GM12865 (cell line): ENCODE measurements around the gene TMEM131.

Source experiments
- DNase-seq: peaks from one replicate; pipeline ENCODE4 v3.0.0; 2010; ENCODE audit warnings: low read depth
- H3K4me3 ChIP-seq: 2 replicates; pipeline ENCODE4 v1.5.1; 2011; ENCODE audit warnings: mild to moderate bottlenecking, low read depth, low read length, control low read depth
- TF ChIP-seq, protein P1 (sequence below): IDR thresholded peaks from 2 replicates; pipeline ENCODE4 v1.5.1; 2011; ENCODE audit warnings: low read length, control low read depth, low read depth, inconsistent platforms; ENCODE audit not compliant: insufficient read depth; ENCODE audit errors: missing control alignments

Gene TMEM131

DNA sequence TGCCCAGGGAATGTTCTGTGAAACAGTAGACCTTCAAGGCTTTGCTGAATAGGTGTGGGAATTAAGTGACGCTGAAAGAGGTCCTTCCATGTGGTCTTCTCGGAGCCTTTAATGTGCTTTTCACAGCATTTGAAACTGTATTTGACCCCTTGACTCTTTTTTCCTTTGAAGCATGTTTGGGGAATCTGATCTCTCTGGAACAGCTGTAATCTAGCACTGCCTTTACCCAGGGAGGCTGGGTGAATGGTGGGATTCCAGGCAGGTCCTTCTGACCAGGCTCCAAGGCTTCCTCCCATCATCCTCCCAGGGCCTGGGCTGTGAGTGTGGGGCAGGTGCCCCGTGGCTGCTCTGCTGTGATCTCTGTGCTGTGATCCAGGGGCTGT, 278.1 kb downstream of the TMEM131 start:
- H3K4me3 ChIP-seq: no peak overlapping the region
- DNase-seq: no peak
- TF ChIP-seq, protein P1, sequence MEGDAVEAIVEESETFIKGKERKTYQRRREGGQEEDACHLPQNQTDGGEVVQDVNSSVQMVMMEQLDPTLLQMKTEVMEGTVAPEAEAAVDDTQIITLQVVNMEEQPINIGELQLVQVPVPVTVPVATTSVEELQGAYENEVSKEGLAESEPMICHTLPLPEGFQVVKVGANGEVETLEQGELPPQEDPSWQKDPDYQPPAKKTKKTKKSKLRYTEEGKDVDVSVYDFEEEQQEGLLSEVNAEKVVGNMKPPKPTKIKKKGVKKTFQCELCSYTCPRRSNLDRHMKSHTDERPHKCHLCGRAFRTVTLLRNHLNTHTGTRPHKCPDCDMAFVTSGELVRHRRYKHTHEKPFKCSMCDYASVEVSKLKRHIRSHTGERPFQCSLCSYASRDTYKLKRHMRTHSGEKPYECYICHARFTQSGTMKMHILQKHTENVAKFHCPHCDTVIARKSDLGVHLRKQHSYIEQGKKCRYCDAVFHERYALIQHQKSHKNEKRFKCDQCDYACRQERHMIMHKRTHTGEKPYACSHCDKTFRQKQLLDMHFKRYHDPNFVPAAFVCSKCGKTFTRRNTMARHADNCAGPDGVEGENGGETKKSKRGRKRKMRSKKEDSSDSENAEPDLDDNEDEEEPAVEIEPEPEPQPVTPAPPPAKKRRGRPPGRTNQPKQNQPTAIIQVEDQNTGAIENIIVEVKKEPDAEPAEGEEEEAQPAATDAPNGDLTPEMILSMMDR: no peak

DNA sequence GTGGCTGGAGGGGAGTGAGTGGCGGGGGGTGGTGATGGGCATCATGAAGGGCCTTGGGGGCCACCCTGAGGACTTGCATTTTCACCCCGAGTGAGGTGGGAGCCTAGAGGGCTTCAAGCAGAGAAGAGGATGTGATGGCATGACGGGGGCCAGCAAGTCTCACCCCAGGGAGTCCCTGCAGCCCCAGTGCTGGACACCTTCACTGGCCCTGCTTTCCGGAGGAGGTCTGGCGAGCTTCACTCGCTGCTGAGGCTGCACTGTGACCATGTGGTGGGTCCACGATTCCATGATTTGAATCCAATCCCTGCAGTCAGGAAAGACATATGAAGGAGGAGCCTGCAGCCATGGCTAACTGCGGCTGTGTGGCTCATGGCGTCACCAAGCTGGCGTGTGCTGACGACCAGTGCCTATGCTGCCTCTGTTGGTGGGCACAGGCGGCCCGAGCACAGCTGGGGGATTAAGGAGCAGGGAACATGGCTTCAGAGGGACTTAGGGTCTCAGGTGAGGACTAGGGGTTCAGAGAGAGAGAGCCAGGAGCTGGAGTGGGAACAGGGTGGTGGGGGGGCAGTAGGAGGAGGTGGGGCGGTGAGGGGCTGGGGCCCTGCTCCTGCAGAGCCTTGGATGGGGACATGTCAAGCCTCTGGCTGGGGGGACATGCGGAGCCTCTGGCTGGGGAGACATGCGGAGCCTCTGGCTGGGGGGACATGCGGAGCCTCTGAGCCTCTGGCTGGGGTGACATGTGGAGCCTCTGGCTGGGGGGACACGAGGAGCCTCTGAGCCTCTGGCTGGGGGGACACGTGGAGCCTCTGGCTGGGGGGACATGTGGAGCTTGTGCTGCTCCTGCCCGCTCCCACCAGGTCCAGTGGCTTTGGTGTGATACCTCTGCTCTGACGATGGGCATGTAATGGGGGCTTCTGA, 278.8 kb downstream of the TMEM131 start:
- DNase-seq: no peak
- TF ChIP-seq, protein P1: no peak
- H3K4me3 ChIP-seq: no peak overlapping the region

DNA sequence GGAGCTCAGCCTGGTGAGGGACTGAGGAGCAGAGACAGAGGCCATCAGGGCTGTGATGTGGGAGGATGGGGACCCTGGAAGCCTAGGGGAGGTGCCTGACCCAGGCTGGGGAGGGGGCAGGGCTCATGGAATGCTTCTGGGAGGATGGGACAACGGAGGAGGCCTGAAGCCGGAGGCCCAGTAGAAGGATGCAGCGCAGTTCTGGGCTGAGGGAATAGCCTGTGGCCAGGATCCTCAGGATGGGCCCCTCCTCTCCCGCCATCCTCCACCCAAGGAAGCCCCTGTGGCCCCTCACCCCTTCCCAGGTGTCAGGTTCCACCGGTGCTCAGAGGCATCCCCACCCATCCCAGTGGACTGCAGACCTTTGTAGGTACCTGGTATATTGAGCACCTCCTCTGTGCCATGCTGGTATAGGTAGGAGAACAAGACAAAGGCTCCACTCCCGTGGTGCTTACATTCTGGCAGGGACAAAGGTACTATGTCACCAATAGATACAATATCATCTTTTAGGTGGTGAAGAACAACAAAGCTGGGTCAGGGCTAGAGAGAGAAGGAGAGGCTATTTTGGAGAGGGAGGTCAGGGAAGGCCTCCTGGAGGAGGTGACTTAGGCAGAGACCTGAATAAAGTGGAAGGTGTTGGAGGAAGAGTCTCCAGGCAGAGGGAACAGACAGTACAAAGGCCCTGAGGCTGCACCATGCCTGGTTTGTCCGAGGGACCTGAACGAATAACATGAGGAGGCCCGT, 279.6 kb downstream of the TMEM131 start:
- TF ChIP-seq, protein P1: no peak
- H3K4me3 ChIP-seq: no peak overlapping the region

DNA sequence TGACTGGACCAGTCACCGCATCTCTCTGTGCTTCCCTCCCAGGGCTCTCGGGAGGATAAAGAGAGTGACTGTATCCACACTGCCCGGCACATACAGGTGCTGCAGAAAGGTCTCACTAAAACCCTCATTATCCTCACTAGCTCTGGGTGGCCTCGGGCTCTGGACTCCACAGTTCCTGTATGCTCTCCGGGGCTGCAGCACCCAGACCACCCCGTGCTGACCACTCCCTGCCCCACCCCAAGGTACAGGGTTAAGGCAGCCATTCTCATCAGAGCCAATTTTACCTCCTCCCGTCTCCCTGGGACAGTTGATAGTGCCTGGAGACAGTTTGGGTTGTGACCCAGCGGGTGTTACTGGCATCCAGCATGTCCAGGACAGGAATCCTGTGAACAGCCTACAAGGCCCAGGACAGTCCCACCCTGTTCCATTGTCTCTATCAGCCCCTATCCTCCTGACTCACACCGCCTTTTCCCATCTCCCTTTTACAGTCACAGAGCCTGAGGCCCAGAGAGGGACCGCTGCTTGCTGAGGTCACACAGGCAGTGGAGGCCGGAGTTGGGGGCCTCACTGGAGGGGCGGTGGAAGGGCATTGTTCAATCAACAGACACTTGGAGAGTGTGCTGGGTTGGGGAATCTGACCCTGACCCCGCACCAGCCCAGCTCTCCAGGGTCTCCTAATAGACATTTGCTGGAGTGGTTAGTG, 280.6 kb downstream of the TMEM131 start:
- TF ChIP-seq, protein P1: no peak
- no peak overlapping the region for H3K4me3 ChIP-seq
- DNase-seq: no peak

More for the DNA sequence above, 279.6 kb downstream of the TMEM131 start:
- DNase-seq: no peak

DNA sequence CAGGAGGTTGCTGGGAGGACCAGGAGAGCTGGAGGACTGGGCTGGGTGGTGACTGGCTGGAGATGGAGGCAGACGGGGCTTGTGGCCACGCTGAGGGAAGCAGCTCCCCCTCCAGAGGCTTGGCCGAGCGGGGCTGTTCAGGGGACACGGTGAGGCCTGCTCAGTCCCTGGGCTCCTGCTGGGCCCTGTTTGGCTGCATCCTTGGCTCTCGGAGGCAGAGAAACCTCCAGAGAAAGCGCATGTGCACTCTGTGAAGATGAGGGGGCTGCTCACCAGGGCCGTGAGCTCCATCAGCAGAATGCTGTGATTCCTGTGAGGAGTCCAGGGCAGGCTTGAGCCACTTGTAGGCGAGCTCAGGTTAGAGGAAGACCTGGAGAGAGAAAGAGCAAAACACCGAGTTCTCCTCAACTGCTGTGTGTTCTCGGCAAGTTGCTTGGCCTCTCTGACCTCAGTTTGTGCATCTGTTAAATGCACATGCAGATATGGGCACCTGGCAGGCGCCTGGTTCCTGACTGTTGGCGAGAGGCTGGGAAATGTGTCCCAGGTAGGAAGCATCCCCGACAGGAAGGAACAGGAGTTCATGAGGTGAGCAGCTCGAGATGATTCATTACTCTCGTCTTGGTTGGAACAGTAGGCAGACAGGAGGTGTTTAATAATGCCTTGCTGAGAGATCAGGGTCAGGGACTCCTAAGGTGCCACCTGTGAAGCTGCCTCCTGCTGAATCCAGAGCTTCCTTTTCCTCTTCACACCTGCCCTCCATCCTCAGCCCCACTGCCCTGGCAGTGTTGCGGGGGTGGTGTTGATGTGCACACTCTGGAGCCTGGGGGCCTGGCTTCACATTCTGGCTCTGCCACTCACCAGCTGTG, 281.4 kb downstream of the TMEM131 start:
- no peak overlapping the region for H3K4me3 ChIP-seq
- TF ChIP-seq, protein P1: no peak

More for the DNA sequence above, 281.4 kb downstream of the TMEM131 start:
- DNase-seq: no peak
